CD14-positive monocyte (primary cell): ENCODE results near the gene C5orf34. TPM values are rescaled to one million over a fixed set of nuclear protein-coding genes. Genes with fewer than 3 reads are reported as not detected.

Experiments
- DNase-seq, 3 donors: peaks; one replicate each; pipeline ENCODE4 v3.0.0-alpha.2; 2011 to 2022
- H2AFZ ChIP-seq: 2 replicates; pipeline ENCODE4 v1.6.0; 2012; ENCODE audit warnings: mild to moderate bottlenecking, low read depth, low read length, inconsistent platforms; ENCODE audit not compliant: insufficient read depth, poor library complexity, severe bottlenecking
- H3K27ac ChIP-seq, 2 donors: 1 replicate in 1 of 2; 2 replicates in 1 of 2; pipeline ENCODE4 v1.5.1; 2012 to 2013; ENCODE audit warnings: low read length in 2 of 2, control low read depth in 1 of 2, inconsistent platforms in 1 of 2, low read depth in 1 of 2, mild to moderate bottlenecking in 1 of 2
- H3K27me3 ChIP-seq, 2 donors: one replicate each; pipeline versions ENCODE4 v1.6.0 to v1.6.1; 2011 to 2013; ENCODE audit warnings: low read length in 2 of 2; ENCODE audit not compliant: control insufficient read depth in 2 of 2, insufficient read depth in 2 of 2
- H3K36me3 ChIP-seq, 2 donors: replicated peaks in 1 of 2; 1 replicate in 1 of 2; 2 replicates in 1 of 2; pipeline versions ENCODE4 v1.5.1 to v1.6.1; 2012 to 2013; ENCODE audit warnings: low read length in 2 of 2, control low read depth in 1 of 2, inconsistent platforms in 1 of 2, mild to moderate bottlenecking in 1 of 2; ENCODE audit not compliant: insufficient read depth in 2 of 2, control insufficient read depth in 1 of 2
- H3K4me1 ChIP-seq, 2 donors: 1 replicate in 1 of 2; 2 replicates in 1 of 2; pipeline versions ENCODE4 v1.5.1 to v1.6.1; 2012 to 2013; ENCODE audit warnings: low read length in 2 of 2, control low read depth in 1 of 2, inconsistent platforms in 1 of 2, mild to moderate bottlenecking in 1 of 2, moderate library complexity in 1 of 2; ENCODE audit not compliant: insufficient read depth in 2 of 2, control insufficient read depth in 1 of 2
- H3K4me2 ChIP-seq: replicated peaks from 2 replicates; pipeline ENCODE3; 2012; ENCODE audit warnings: low read length, moderate library complexity, mild to moderate bottlenecking; ENCODE audit not compliant: poor library complexity, severe bottlenecking; ENCODE audit errors: extremely low read depth
- H3K4me3 ChIP-seq, 3 experiments: fragments of 200-600 bp in 1 of 3; sonication (generic) in 1 of 3; replicated peaks in 1 of 3; 1 replicate in 2 of 3; 2 replicates in 1 of 3; pipeline ENCODE4 v1.5.1; 2011 to 2013; ENCODE audit warnings: low read length in 3 of 3, mild to moderate bottlenecking in 3 of 3, control low read depth in 2 of 3, low read depth in 2 of 3, inconsistent platforms in 1 of 3, moderate library complexity in 1 of 3
- H3K79me2 ChIP-seq: 2 replicates; pipeline ENCODE4 v1.6.0; 2012; ENCODE audit warnings: mild to moderate bottlenecking, control low read depth, inconsistent platforms, low read length, moderate library complexity; ENCODE audit not compliant: insufficient read depth
- H3K9ac ChIP-seq: 2 replicates; pipeline ENCODE4 v1.6.0; 2017; ENCODE audit warnings: low read length, mild to moderate bottlenecking; ENCODE audit not compliant: insufficient read depth, poor library complexity, severe bottlenecking
- H3K9me3 ChIP-seq, 2 donors: replicated peaks in 1 of 2; 1 replicate in 1 of 2; 2 replicates in 1 of 2; pipeline versions ENCODE4 v1.5.1 to v1.6.1; 2012 to 2013; ENCODE audit warnings: low read length in 2 of 2, control low read depth in 1 of 2; ENCODE audit not compliant: control insufficient read depth in 1 of 2, insufficient read depth in 1 of 2
- H4K20me1 ChIP-seq: 2 replicates; pipeline ENCODE4 v1.6.0; 2012; ENCODE audit warnings: mild to moderate bottlenecking, low read length, control low read depth, moderate library complexity; ENCODE audit not compliant: insufficient read depth
- H3K27ac Mint-ChIP-seq, 7 donors: one replicate each; pipeline ENCODE4 v1.8.0; 2020; ENCODE audit warnings: mild to moderate bottlenecking in 7 of 7, mixed read lengths in 7 of 7, moderate library complexity in 6 of 7, inconsistent platforms in 2 of 7
- H3K27me3 Mint-ChIP-seq, 3 donors: one replicate each; pipeline ENCODE4 v1.8.0; 2021 to 2022; ENCODE audit warnings: low read depth in 3 of 3, mild to moderate bottlenecking in 3 of 3, mixed read lengths in 3 of 3, moderate library complexity in 3 of 3, inconsistent platforms in 1 of 3
- H3K36me3 Mint-ChIP-seq, 2 donors: one replicate each; pipeline ENCODE4 v1.8.0; 2020; ENCODE audit warnings: mixed read lengths in 2 of 2, inconsistent platforms in 1 of 2, mild to moderate bottlenecking in 1 of 2
- H3K4me1 Mint-ChIP-seq: one replicate; pipeline ENCODE4 v1.8.0; 2020; ENCODE audit warnings: mild to moderate bottlenecking, mixed read lengths
- H3K4me3 Mint-ChIP-seq, 2 donors: one replicate each; pipeline ENCODE4 v1.8.0; 2020; ENCODE audit warnings: mild to moderate bottlenecking in 2 of 2, mixed read lengths in 2 of 2, moderate library complexity in 1 of 2
- H3K9me3 Mint-ChIP-seq, 7 donors: one replicate each; pipeline ENCODE4 v1.8.0; 2020 to 2022; ENCODE audit warnings: mixed read lengths in 7 of 7, mild to moderate bottlenecking in 6 of 7, moderate library complexity in 6 of 7, inconsistent platforms in 2 of 7
- WGBS: methylation state at CpG from one replicate; pipeline ENCODE4 v1.1.5; 2013; ENCODE audit warnings: missing lambda C conversion rate; ENCODE audit not compliant: insufficient coverage; 5-methylcytosine and 5-hydroxymethylcytosine counted together
- intact Hi-C, 2 donors: fragments of 100-400 bp; cut with micrococcal nuclease; formaldehyde crosslinking; loops; one replicate each; pipeline versions ENCODE4 v1.15.0 to v1.15.1; 2023
- polyA plus RNA-seq, 3 donors: library from polyadenylated mRNA; depleted of rRNA in 1 of 3; unstranded in 2 of 3; stranded (reverse) in 1 of 3; fragments of 300-500 nt in 2 of 3; fragments of >200 nt in 1 of 3; fragmentation: Illumina TruSeq in 2 of 3; gene quantifications; 1 replicate in 2 of 3; 2 replicates in 1 of 3; pipeline ENCODE4 v1.2.3, GENCODE V29; 2012 to 2021
- TF ChIP-seq, protein P1 (sequence below): fragments of 200-600 bp; IDR thresholded peaks from one replicate; pipeline ENCODE4 v1.8.0; 2022; ENCODE audit warnings: antibody characterized with exemption, mild to moderate bottlenecking

The C5orf34 gene
- polyA plus RNA-seq, 3 donors, result 0.17 to 0.59 (median 0.29) TPM

DNA sequence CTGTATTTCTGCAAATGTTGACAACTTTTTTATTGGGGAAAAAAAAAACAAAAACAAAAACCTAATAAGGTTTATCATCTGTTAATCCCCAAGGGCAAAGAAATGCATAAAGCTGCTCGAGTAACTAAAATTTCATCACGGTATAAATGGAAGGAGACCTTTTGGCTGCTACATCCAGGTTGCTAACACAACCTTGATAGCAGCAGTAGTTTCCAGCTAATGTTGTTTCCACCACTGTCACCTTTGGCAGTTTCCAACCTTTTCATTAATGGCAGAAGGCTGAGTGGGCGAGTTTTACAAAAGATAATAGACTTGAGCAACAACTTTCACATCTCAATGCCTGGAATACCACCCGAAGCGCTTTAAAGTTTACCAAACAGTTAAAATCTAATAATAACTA lies 33.4 kb upstream of the C5orf34 start:
- WGBS, result 100% methylated on average over 2 of the region's 5 CpGs
- Histone ChIP-seq H3K79me2 (peaks cover 38% of the 10 kb centered on the region), H2AFZ (no peak overlapping the region), H3K9ac (no peak overlapping the region), H3K4me2 (no peak overlapping the region), H3K27me3 (no peaks in the 10 kb centered on the region), H3K36me3 (peaks cover 72 to 92% of the 10 kb centered on the region in 2 donors), H3K4me3 (no peak overlapping the region), H3K27ac (no peak overlapping the region), H4K20me1 (peaks cover 44% of the 10 kb centered on the region), H3K9me3 (no peaks in the 10 kb centered on the region), H3K4me1 (no peaks in the 10 kb centered on the region)
- Mint-ChIP-seq H3K36me3 (peaks cover 51 to 57% of the 10 kb centered on the region in 2 donors), H3K4me3 (no peak overlapping the region), H3K9me3 (peaks cover 0 to 2% (median 0%) of the 10 kb centered on the region in 7 donors), H3K4me1 (peaks cover 3% of the 10 kb centered on the region), H3K27ac (no peak overlapping the region), H3K27me3 (no peaks in the 10 kb centered on the region)
- intact Hi-C loops, result no loop called here
- TF ChIP-seq, protein P1, sequence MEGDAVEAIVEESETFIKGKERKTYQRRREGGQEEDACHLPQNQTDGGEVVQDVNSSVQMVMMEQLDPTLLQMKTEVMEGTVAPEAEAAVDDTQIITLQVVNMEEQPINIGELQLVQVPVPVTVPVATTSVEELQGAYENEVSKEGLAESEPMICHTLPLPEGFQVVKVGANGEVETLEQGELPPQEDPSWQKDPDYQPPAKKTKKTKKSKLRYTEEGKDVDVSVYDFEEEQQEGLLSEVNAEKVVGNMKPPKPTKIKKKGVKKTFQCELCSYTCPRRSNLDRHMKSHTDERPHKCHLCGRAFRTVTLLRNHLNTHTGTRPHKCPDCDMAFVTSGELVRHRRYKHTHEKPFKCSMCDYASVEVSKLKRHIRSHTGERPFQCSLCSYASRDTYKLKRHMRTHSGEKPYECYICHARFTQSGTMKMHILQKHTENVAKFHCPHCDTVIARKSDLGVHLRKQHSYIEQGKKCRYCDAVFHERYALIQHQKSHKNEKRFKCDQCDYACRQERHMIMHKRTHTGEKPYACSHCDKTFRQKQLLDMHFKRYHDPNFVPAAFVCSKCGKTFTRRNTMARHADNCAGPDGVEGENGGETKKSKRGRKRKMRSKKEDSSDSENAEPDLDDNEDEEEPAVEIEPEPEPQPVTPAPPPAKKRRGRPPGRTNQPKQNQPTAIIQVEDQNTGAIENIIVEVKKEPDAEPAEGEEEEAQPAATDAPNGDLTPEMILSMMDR, result no peak
- no peak for DNase-seq

DNA sequence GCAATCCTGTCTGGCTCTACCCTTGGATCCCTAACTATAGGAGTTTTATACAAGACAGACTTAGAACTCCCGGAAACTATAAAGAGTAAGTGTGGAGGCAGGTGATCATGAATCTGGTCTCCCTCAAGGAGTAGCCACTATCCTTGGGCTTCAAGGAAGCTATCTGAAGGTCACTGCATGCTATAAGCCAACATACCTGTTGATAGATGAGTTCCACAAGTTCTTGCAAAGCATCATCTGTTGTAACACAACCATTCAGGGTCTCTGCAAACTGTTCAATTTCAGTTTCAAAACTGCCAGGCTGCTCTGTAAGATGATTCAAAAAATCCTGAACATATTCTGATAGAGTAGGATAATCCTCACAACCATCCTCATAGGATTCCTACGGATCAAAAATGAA lies 32.6 kb upstream of the C5orf34 start:
- no peaks in the 10 kb centered on the region for H3K4me1 ChIP-seq
- H3K79me2 ChIP-seq, result peaks cover 29% of the 10 kb centered on the region
- H3K9ac ChIP-seq, result no peak overlapping the region
- no peak overlapping the region for H3K27ac ChIP-seq
- intact Hi-C loops, result no loop called here
- H4K20me1 ChIP-seq, result peaks cover 36% of the 10 kb centered on the region
- H3K27ac Mint-ChIP-seq, result no peak overlapping the region
- DNase-seq, result no peak
- peaks cover 77 to 92% of the 10 kb centered on the region in 2 donors for H3K36me3 ChIP-seq
- no peak overlapping the region for H2AFZ ChIP-seq
- H3K36me3 Mint-ChIP-seq, result peaks cover 56 to 64% of the 10 kb centered on the region in 2 donors
- no peaks in the 10 kb centered on the region for H3K27me3 Mint-ChIP-seq
- no peak overlapping the region for H3K4me2 ChIP-seq
- TF ChIP-seq, protein P1, result no peak
- peaks cover 0 to 2% (median 0%) of the 10 kb centered on the region in 7 donors for H3K9me3 Mint-ChIP-seq
- WGBS, result no CpG with 5 or more reads among the region's 2 CpGs
- H3K4me1 Mint-ChIP-seq, result peaks cover 3% of the 10 kb centered on the region
- no peak overlapping the region for H3K4me3 ChIP-seq
- H3K4me3 Mint-ChIP-seq, result no peak overlapping the region
- H3K27me3 ChIP-seq, result no peaks in the 10 kb centered on the region
- H3K9me3 ChIP-seq, result no peaks in the 10 kb centered on the region
